ENCODE data around the gene CA5A. TPM values are rescaled to one million over a fixed set of nuclear protein-coding genes. Genes with fewer than 3 reads are reported as not detected.
A peak's percentile ranks its signal among the peaks of the same experiment; 100 is the strongest.

CA5A gene
- total and polyA plus RNA-seq, 2 of the 4 experiments (the other 2 are of a cell fraction), result not detected

DNA sequence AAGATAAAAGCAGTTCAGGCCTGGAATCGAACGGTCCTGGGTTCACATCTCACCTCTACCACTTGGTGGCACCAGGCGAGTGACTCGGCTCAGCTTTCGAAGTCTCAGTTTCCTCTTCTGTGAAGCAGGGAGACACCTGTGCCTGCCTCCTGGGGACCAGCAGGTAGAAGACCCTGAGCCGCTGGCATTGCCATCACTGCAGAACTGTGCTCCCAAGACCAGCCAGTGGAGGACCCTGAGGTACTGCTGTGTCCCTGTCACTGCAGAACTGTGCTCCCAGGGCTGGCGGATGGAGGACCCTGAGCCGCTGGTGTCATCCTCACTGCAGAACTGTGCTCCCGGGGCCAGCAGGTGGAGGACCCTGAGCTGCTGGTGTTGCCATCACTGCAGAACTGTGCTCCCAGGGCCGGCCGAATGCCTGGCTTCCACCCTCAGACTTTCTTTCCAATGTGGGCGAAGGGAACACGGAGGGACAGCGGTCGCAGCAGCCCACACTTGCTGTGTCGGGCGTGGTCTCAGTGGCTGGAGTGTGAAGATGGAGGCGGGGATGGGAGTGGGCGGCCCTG is 58.3 kb downstream of the CA5A start:
- Histone ChIP-seq H2AK5ac (ENCODE audit: low read depth, low read length) (no peak overlapping the region), H3K56ac (ENCODE audit: extremely low read depth, insufficient read depth, low read length) (no peak overlapping the region), H3K4me1 (ENCODE audit: control insufficient read depth, insufficient read depth, low read length) (no peaks in the 10 kb centered on the region), H2BK20ac (ENCODE audit: low read depth, low read length) (no peak overlapping the region), H2AFZ (replicated peaks; ENCODE audit: low read length, poor library complexity) (no peak overlapping the region), H3K9ac (ENCODE audit: low read depth, low read length) (no peak overlapping the region), H4K8ac (ENCODE audit: low read depth in 2 of 2, low read length in 2 of 2) (no peak overlapping the region), H3K4ac (ENCODE audit: low read depth, low read length) (no peak overlapping the region), H3K9me1 (ENCODE audit: insufficient read depth, low read length) (no peaks in the 10 kb centered on the region), H2AK9ac (replicated peaks; ENCODE audit: low read depth, low read length, poor library complexity) (no peak overlapping the region), H4K5ac (ENCODE audit: low read depth, low read length) (no peak overlapping the region), H2BK5ac (ENCODE audit: low read depth, low read length, poor library complexity, severe bottlenecking) (no peak overlapping the region), H2BK120ac (ENCODE audit: low read depth, low read length) (no peak overlapping the region), H3K14ac (replicated peaks; ENCODE audit: low read depth, low read length) (no peak overlapping the region), H3K18ac (ENCODE audit: low read depth, low read length) (no peak overlapping the region), H3K4me2 (ENCODE audit: low read depth, low read length) (no peak overlapping the region), H4K20me1 (ENCODE audit: insufficient read depth, low read length) (no peaks in the 10 kb centered on the region), H3K9me3 (ENCODE audit: control insufficient read depth, insufficient read depth, low read length) (no peaks in the 10 kb centered on the region), H2BK15ac (ENCODE audit: low read depth, low read length) (no peak overlapping the region), H3K27me3 (ENCODE audit: control insufficient read depth, insufficient read depth, low read length) (peaks cover 26% of the 10 kb centered on the region), H4K91ac (ENCODE audit: insufficient read depth, low read depth, low read length) (no peak overlapping the region), H3K23ac (ENCODE audit: low read depth, low read length) (no peak overlapping the region), H3K79me1 (ENCODE audit: low read depth in 1 of 2, low read length in 2 of 2) (no peaks in the 10 kb centered on the region), H3K4me3 (ENCODE audit: insufficient read depth, low read depth, low read length) (no peak overlapping the region), H3K36me3 (ENCODE audit: control insufficient read depth, insufficient read depth, low read length) (no peaks in the 10 kb centered on the region), H3K27ac (ENCODE audit: insufficient read depth, low read length) (no peak overlapping the region)
- ATAC-seq (ENCODE audit: low read depth) (peak; percentile 53; the same call in 1 of the 2 replicates), DNase-seq (no peak)
- ChIA-PET POLR2A (ENCODE audit: unreplicated experiment) (no interaction called here), CTCF (no interaction called here)
- in situ Hi-C loops (cut with MboI; ENCODE audit: low sequenced_read_pairs) (loop anchor here (5.0 kb wide), 1 partner anchor 106 kb away; no protein-coding TSS in a partner anchor), dilution Hi-C loops (cut with HindIII; ENCODE audit: low sequenced_read_pairs, unreplicated experiment) (no loop called here), intact Hi-C loops (cut with micrococcal nuclease) (no loop called here)
- 72% methylated on average over 7 of the region's 19 CpGs; no CpG with 5 or more reads in 1 of the 2 experiments for WGBS, 2 experiments (ENCODE audit: extremely low coverage in 2 of 2, insufficient read length in 1 of 2)
- no TSS peak for BruUV-seq (replicated peaks)
- TF ChIP-seq ELK1 (IDR thresholded peaks at IDR 0.05; ENCODE audit: borderline replicate concordance, low read depth, low read length), result no peak
- no peak for TF ChIP-seq MAFK (IDR thresholded peaks at IDR 0.05; ENCODE audit: low read depth, low read length)
- TF ChIP-seq MAZ (IDR thresholded peaks at IDR 0.05; ENCODE audit: borderline replicate concordance, low read depth, low read length), result no peak
- peak; percentile 23; the same call in 1 of the 2 replicates for TF ChIP-seq CTCF (conservative IDR thresholded peaks at IDR 0.05; ENCODE audit: low read depth, low read length)
- TF ChIP-seq BHLHE40 (IDR thresholded peaks at IDR 0.05; ENCODE audit: low read depth, low read length), result no peak
- TF ChIP-seq SMC3 (IDR thresholded peaks at IDR 0.05; ENCODE audit: low read depth, low read length), result 0 out of 2 replicates have a peak, but pooled peaks have one; percentile 35
- TF ChIP-seq CHD1 (IDR thresholded peaks at IDR 0.05; ENCODE audit: low read depth, low read length), result no peak
- TF ChIP-seq POLR2A (IDR thresholded peaks at IDR 0.05; ENCODE audit: low read depth, low read length), result no peak
- no peak for TF ChIP-seq FOS (IDR thresholded peaks at IDR 0.05; ENCODE audit: low read depth, low read length)
- TF ChIP-seq RFX5 (IDR thresholded peaks at IDR 0.05; ENCODE audit: low read depth, low read length), result no peak

All from IMR-90 (cell line).